ENCODE data around the gene PIGO.

Gene PIGO

DNA sequence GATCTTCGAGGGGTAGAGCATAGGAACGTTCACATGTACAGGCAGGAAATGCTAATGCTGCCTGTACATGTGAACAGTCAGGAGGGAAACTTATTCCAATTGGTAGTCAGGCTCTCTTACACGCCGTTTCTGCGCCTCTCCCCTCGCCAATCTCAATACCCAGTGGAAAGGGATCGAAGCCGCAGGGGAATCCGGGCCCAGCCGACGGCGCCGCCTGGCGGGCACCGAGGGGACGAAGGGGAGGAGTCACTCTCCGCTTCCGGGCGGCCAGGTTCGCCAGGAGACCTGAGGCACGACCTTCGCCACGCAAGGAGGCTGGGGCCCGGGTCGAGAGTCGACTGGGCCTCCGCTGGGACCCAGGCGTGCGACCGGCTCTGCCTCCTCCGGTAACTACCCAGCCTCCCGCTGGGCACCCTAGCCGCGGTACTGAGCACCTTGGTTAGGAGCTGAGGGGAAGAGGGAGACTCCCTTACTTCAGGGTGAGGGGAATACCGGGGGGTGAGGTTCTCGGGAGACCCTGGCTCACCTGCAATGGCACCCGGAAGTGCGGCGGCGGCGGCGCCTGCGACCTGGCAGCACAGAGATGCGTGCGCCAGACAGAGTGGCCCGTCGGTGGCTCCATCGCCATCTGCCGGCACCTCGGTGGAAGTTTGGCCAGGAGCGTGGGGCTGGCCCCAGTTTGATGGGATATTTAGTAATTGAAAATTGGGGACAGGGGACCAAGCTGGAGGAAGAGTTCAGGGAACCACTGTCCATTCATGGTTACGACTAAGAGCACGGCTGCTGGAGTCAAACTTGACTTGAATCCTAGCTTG, at the start of gene PIGO:
Gene PIGO (minus strand): TSS at position 557 of the 815 bp plus-strand sequence. CDS start 1,026 bp downstream, outside the sequence.
- DNase-seq (ENCODE audit: low read depth, low spot score), result no peak

DNA sequence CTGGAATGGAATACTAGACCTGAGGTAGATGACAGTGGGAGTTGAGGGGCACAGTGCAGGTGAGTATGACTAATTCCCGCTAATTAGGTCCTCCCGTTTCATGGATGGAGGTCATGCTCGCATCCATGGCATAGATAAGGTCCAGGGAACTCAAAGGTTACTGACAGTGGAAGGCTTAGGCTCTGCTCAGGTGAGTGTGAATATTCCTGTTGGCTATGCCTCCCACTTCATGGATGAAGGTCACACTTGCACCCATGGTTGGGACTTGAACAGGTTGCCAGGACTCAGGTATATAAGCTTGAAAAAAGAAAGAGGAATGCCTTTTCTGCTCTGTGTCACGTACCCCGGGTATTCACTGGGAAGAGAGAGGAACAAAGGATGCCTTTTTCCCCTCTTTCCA, 45.6 kb upstream of the PIGO start:
- DNase-seq (ENCODE audit: low read depth, low spot score), result no peak

DNA sequence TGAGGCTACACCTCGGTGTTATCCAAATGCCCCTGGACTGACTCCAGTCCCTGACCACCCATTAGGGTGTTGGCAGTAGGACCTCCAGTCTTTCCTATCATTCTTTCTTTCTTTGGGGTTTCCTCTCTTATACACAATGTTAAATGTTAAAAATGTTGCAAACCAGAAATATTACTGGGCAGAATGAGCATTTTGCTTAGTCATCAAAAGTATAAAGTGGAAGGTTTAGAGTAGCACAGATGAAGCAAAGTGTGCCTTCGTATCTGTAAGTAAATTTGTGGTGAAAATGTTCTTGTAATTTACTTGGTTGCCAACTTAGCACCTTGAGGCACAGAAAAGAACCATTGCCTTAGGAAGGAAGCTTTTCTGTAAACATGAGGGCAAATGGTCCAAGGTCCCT, 43.7 kb upstream of the PIGO start:
- no peak for DNase-seq (ENCODE audit: low read depth, low spot score)

DNA sequence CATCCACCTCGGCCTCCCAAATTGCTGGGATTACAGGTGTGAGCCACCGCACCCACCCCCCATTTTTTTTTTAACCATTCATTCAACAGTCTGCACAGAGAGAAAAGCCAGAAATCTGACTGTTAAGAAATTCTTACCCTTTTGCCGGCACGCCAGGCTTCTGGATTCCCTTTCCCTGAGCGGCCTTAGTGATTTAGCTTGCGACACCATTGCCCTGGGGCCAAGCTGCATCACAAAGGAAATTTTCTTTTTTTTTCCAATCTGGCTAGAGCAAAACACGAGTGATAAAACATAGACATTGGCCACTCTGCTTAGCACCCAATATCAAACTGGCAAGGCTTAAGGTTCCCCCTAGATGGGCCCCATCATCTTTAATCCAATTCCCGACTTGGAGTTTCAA, 40.5 kb upstream of the PIGO start:
- DNase-seq (ENCODE audit: low read depth, low spot score), result no peak

DNA sequence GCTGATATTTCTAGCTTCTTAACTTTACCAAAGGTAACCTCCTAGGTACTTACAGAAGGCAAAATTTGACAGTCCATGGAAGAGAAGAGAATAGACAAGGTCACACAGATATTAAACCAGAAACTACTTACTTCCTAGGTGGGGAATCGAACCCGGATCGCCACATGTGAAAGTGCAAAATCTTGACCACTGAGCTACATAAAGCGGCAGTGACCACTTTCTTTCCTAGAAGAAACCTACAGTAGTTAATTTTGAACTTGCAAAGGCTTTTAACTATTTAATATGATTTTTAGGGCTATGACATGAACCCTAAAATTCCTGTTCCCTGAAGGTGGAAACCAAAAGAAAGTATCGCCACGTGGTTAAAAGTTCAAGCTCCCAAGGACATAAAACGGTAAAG, 39.6 kb upstream of the PIGO start:
- DNase-seq (ENCODE audit: low read depth, low spot score), result no peak

DNA sequence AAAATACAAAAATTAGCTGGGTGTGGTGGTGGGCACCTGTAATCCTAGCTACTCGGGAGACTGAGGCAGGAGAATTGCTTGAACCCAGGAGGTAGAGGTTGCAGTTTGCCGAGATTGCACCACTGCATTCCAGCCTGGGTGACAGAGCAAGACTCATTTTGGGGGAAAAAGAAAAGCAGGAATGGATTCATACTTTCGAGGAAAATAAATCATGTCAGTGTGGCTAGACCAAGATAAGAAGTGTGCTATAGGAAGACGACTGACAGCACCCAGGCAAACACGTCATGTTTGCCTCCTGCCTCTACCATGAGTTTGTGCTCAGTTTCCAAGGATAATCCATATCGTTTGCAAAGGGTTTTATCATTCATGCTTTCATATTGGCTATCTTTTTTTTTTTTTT, 38.5 kb upstream of the PIGO start:
- DNase-seq (ENCODE audit: low read depth, low spot score), result no peak

DNA sequence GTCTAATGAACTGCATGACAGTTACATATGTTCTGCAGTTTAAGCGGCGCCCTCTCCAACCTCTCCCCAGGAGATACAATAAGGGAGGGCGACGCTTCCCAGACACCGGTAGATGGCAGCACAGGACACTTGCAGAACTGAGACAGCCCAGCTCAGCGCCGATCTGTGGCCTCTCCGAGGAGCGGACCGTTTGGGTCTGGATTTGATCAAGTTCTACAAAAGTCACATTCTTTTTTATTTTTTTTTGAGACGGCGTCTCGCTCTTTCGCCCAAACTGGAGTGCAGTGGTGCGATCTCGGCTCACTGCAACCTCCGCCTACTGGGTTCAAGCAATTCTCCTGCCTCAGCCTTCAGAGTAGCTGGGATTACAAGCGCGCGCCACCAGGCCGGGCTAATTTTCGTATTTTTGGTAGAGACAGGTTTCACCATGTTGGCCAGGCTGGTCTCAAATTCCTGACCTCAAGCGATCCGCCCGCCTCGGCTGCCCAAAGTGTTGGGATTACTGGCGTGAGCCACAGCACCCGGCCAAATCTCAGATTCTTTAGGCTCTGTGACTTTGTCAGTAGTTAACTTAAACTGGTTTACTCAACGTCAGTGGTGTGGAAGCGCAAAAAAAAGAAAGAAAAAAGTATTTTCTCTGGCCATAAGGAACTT, 20.6 kb upstream of the PIGO start:
- peak; percentile 76 for DNase-seq (ENCODE audit: low read depth, low spot score)

DNA sequence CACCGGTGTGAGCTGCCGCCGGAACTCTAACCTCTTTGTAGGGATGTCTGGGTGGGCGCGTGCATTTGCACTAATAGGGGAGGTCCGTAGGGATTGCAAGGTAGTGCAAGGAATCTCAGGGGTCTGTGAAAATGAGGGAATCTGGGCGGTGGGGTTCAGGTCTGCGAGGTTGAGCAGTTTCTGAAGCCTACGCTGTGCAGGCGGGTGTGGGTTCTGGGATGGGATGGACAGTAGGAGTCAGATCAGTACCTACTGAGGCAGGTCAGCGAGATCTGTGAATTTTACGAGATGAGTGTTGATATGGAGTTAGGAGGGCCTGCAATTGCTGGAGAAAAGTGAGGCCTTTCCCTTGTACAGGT, 20.1 kb upstream of the PIGO start:
- no peak for DNase-seq (ENCODE audit: low read depth, low spot score)

DNA sequence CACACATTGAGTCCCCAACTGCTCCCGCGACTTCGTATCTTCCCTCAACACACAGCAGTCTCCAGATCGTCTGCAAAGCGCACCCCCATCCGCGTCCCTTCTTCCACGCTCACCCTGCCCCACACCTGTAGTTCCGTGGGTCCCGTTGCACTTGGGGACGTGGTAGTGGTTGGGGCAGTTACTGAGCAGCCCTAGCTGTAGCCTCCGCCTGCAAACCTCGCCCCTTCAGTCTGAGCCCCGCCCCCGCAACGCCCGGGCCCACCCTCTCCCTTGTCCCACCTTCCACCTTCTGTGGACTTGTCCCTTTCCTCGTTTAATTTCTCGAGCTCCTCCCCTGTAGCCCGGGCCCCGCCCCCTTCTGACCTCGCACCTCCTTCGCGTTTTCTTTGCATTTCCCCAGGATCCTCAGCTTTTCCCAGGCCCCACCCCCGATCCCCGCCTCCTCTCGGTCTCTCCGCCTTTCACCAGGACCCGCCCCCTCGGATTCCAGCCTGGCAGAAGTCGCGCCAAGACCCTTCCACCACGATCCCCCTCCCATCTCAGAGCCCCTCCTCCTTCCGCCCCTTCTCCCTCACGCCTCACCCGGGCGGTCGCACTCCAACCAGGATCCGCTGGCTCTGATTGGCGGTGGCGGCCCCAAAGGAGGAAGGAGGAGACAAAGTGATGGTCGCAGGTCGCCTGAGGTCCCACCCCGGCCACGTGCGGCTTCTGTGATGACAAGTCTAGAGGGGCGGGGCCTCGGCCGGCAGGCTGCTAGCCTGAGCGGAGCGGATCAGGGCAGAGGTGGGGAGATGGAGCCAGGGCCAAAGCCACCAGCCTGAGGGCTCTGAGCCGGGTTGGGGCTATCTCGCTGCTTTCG, 19.5 kb upstream of the PIGO start, which contains the start of gene ATOSB:
Gene ATOSB (minus strand): TSS at position 183 of the 859 bp plus-strand sequence. CDS start 7,588 bp downstream, outside the sequence.
- peak; percentile 89 for DNase-seq (ENCODE audit: low read depth, low spot score)

DNA sequence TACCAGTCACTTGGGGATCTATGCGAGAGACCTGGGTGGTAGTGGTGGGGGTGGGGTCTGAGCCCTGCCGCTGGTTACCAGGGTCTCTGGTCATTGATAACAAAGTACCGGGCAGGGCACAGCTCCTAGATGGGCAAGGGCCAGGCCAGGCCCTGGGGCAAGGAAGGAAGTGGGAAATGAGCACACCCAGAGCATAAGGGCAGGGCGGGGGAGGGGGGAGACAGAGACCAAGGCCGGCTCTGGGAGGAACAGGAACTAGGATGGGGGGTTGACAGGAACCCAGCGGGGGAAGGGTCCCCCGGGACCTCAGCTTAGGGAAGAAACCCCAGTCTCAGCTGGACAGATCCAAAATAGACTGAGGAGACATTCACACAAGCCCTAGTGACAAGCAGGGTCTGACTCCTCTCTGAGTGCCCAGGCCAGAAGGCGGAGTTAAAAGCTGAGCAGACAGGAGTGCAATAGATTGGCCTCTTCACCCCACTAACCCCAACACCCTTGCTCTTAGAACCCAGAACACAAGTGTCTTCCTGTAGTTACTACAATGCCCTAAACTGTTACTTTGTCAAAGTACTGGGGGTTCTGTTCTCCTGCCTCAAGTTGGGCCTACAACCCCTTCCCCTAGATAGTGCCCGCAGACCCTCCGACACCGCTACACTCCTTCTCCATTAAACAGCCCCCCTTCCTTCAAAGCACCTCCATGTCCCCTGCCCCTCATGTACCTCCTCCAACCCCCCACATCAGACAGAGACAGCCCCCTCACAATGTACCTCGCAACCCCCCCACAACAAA, 18.6 kb upstream of the PIGO start:
- no peak for DNase-seq (ENCODE audit: low read depth, low spot score)

DNA sequence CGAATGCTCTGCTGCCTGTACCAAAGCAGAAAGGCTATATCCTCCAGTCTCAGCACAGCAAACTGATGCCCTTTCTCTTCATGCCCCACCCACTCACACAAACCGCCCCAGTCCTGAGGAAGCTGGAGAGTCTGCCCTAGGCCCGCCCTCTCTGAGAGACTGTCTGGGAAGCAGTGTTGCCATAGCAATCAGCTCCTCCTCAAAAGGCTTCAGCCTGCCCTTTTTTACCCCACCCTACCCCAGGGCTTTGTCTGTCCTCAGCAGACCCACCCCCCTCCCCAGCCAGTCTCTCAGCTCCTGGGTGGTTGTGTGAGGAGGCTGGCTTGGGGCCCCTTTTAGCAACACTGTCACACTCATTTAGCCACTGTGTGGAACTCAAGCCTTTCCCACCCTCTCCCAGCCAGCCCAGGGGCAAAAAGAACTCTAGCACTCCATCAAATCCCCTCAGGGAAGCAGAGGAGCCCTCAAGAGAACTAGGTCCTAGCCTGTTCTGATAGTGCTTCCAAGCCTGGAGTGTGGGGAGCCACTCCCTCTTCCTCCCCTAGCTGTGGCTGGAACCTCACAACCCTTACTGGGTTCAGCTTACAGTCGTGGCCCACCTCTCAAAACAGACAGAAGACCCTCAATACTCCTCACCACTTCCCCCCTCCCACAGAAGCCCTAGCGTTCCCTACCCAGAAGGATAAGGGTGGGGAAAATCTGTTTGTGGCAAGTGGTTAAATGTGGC, 17.9 kb upstream of the PIGO start:
- DNase-seq (ENCODE audit: low read depth, low spot score), result peak; percentile 74

DNA sequence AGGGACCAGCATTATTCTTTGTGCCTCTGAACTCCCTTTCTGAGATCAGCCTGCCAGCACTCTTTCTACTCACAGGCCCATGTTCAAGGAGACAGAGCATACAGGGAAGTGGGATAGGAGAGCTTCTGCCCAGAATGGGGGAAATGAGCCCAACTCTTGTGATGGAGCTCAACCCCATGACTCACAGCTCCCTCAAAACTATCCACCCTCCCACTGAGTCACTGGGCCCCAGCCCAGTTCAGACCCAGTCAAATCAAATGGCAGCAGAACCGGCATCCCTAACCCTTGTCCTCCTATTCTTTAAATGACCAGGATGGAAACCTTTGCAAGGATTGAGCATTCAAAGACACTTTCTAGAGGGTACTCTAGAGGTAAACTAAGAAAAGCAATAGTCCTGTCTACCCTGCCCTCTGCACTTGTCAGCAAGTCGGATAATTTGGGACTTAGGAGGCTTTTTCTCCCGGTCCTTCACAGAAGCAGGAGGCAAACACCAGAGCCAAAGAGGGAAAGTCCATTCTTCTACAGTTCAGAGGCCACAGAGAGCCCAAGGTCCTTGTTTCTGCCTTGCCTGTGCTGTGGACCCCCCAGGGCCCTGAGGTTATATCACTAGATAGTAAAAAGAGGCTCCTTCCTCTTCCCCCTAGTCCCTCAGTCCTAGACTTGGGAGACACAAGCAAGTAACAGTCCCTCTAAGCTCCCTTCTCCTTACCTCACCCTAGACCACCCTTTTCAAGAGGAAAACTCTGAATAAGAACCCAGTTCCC, 16.0 kb upstream of the PIGO start:
- DNase-seq (ENCODE audit: low read depth, low spot score), result no peak

DNA sequence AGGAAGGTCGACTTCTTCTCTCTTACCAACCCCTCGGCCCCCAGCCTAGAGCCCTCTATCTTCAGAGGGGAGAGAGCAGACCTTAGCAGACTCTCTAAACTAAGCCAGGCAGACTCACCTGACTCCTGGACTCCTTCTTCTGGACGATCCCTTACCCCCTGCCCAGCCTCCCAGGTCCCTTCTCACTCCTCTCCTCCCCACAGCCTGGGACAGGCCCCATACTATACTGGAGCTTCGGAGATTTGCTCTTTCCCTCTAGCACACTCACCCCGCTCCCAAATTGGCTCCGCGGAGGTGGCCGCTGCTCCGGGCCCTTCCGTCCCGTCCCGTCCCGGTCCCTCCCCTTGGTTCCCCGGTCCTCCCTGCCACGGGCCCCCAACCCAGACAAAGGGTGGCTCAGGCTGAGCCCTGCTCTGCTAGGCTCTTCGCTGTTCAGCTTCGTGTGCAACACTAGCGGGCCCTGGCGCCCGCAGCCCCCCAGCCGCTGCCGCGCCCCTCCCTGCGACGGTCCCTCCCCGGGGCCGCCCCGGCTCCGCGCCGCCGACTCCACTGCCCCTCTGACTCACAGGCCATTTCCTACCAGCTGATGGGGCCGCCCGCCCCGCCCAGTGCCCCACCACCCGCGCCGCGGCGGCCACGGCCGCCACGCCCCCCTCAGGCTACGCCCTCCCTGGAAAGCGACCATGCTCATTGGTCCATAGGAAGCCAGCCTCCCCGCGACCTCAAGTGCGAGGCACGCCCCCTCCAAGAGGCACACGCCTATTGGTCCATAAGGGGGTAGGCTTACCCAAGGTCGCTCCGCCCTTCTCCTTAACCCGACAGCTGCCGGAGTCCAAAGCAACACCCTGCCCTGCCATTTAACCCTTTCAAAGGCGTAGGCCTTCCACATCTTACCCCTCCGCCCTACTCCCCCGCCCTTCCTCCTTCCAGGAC, 14.9 kb upstream of the PIGO start:
- peak; percentile 89 for DNase-seq (ENCODE audit: low read depth, low spot score)

DNA sequence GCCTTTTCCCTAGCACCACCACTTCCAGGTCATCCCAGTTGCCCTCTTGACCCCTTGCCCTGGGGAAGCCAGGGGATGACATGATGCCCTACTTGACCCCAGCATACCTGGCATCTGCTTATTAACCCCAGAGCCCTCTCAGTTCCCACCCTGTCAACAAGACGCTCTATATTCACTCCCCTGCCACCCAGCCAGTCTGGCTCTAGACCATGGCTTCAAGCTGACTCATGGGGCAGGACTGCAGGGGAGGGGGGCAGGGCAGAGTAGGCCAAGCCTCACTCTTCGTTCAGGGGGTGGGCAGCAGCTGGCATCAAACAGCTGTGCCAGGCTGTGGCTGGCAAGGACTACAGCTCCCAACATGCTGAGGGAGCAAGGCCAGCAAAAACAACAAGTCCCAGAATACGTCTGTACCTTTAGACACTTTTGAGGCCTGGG, 14.0 kb upstream of the PIGO start:
- no peak for DNase-seq (ENCODE audit: low read depth, low spot score)

DNA sequence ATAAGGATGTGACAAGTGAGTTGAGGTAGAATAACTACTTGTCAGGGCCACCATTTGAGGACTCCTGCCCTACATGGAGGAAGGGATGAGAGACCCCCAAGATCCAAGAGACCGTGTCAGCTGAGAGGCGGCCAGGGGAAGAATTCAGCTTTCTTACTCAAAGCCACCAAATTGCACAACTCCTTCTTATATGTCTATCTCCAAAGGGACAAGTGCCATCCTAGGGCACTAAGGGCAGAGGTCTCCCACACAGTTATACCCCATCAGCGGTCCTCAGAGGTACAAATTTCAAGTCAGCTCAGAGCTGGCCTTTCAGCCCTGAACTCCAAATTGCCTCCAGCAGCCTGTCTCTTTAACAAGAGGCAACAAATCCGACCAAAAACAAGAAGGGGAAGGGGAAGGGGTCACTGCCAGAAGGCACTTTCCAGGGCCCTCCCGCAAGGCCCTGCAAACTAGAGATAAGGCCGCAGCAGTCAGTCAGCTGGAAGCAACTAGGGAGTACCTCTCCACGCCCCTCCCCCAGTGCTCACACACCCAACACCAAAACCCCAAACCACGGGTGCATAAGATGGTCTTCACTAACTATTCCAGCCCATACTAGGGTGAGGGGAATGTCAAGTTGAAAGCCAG, 12.7 kb upstream of the PIGO start:
- no peak for DNase-seq (ENCODE audit: low read depth, low spot score)

DNA sequence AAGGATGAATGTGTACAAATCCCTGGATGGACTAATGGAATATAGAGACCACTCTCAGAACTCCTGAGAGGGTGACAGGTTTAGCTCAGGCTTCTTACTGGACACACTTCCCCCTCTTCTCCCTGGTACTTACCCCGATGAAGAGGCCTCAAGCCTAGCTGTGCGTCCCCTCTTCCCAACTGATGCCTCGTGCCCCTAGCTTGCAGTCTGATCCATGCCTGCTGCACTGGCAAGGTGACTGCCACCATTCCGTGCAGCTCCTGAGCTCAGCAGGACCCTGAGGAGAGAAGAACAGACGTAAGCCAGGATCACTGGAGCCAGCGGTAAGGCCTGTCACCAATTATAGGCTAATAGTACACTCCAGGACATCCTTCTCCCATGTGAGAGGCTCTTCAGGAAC, 12.1 kb upstream of the PIGO start:
- no peak for DNase-seq (ENCODE audit: low read depth, low spot score)

DNA sequence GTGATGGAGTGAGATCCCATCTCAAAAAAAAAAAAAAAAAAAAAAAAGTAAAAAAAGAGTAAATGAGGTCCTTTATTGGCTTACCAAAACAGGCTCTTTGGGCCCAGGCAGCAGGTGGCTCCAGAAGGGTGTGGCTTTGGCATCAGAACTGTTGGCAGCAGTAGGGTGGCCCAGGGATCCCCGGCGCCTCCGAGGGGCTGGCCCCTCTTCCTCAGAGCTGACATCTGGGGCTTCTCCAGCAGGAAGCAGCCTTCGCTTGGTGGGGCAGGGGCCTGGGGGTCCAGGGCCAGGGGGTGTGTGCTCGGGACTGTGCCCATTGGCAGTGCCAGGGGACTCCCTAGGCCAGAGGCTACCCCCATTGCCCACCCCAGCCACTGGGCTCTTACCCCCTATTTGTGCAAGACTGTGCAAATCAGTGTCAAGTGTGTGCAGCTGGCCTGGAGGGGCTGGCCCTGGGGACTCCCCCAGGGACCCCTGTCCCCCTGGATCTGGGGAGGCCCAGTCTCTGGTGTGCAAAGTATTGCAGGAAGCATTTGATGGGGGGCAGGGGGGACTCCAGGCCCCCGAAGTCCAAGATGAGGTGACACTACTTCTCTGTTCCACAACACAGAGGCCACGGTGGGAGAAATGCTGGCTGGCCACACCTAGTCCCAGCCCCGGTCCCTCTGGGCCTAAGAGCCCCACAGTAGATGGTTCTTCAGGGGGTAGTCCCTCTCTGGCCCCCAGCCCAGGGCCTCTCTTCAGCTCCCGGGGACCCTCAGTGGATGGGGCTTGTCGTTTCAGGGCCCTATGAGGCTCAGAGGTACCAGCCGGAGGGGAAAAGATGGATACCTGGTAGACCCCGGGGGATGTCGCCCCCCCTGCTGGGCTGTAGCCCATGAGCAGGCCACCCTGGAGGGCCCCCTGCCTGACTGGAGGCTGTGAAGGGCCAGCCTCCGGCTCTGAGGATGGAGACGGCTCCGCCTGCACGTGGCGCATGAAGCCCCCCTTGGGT, 11.2 kb upstream of the PIGO start:
- DNase-seq (ENCODE audit: low read depth, low spot score), result no peak

Data from brain pericyte (primary cell).